Neural progenitor cell (in vitro differentiated cells): Measurements from ENCODE around the gene PIK3CG. TPM values are rescaled to one million over a fixed set of nuclear protein-coding genes. Genes with fewer than 3 reads are reported as not detected.
"Not testable (repeated sequence)": the region's sequence is repeated elsewhere in the genome, so short reads cannot be mapped to it uniquely, and the experiment has no call there.

Source experiments
- DNase-seq: peaks from one replicate; pipeline ENCODE4 v3.0.0-alpha.2; 2016; ENCODE audit warnings: low spot score
- H2AFZ ChIP-seq: fragments of 200-600 bp; sonication (generic); replicated peaks from 2 replicates; pipeline ENCODE4 v1.6.1; 2016; ENCODE audit warnings: antibody characterized with exemption
- H3F3A ChIP-seq: fragments of 200-600 bp; sonication (generic); 2 replicates; pipeline ENCODE4 v1.6.1; 2016; ENCODE audit warnings: antibody characterized with exemption, low read depth
- H3K27ac ChIP-seq: fragments of 200-600 bp; sonication (generic); 2 replicates; pipeline ENCODE4 v1.5.1; 2016; ENCODE audit warnings: mild to moderate bottlenecking
- H3K27me3 ChIP-seq: fragments of 200-600 bp; sonication (generic); 2 replicates; pipeline ENCODE4 v1.6.1; 2016; ENCODE audit warnings: mild to moderate bottlenecking, moderate library complexity
- H3K36me3 ChIP-seq: fragments of 200-600 bp; sonication (generic); 2 replicates; pipeline ENCODE4 v1.5.1; 2016
- H3K4me1 ChIP-seq: fragments of 200-600 bp; sonication (generic); 2 replicates; pipeline ENCODE4 v1.6.1; 2016; ENCODE audit warnings: mixed run types
- H3K4me2 ChIP-seq: fragments of 200-600 bp; sonication (generic); 2 replicates; pipeline ENCODE4 v1.6.1; 2016
- H3K4me3 ChIP-seq: fragments of 200-600 bp; sonication (generic); 2 replicates; pipeline ENCODE4 v1.5.1; 2016
- H3K79me2 ChIP-seq: fragments of 200-600 bp; sonication (generic); 2 replicates; pipeline ENCODE4 v1.6.1; 2016; ENCODE audit warnings: low read depth
- H3K9ac ChIP-seq: fragments of 200-600 bp; sonication (generic); 2 replicates; pipeline ENCODE4 v1.6.1; 2016
- H3K9me3 ChIP-seq: fragments of 200-600 bp; sonication (generic); 2 replicates; pipeline ENCODE4 v1.5.1; 2016; ENCODE audit warnings: low read depth
- H4K20me1 ChIP-seq: fragments of 200-600 bp; sonication (generic); 2 replicates; pipeline ENCODE4 v1.6.1; 2016; ENCODE audit warnings: low read depth
- H3K27ac Mint-ChIP-seq: 3 replicates; pipeline ENCODE4 v1.8.0; 2021; ENCODE audit warnings: mixed read lengths
- H3K27me3 Mint-ChIP-seq: 2 replicates; pipeline ENCODE4 v1.8.0; 2022; ENCODE audit warnings: low read depth, mild to moderate bottlenecking, inconsistent platforms, moderate library complexity, mixed read lengths; ENCODE audit not compliant: insufficient read depth
- H3K36me3 Mint-ChIP-seq: 3 replicates; pipeline ENCODE4 v1.8.0; 2021; ENCODE audit warnings: mixed read lengths
- H3K4me1 Mint-ChIP-seq: 3 replicates; pipeline ENCODE4 v1.8.0; 2021; ENCODE audit warnings: mixed read lengths
- H3K4me3 Mint-ChIP-seq: 3 replicates; pipeline ENCODE4 v1.8.0; 2021; ENCODE audit warnings: mild to moderate bottlenecking, moderate library complexity, mixed read lengths
- H3K9me3 Mint-ChIP-seq: 3 replicates; pipeline ENCODE4 v1.8.0; 2020; ENCODE audit warnings: mixed read lengths
- CTCF ChIP-seq: fragments of 200-600 bp; sonication (generic); IDR thresholded peaks from 2 replicates; pipeline ENCODE4 v1.5.1; 2017; ENCODE audit warnings: antibody characterized with exemption, mild to moderate bottlenecking
- EZH2 ChIP-seq: fragments of 200-600 bp; sonication (generic); IDR thresholded peaks from 2 replicates; pipeline ENCODE4 v1.6.1; 2017; ENCODE audit warnings: antibody characterized with exemption, mild to moderate bottlenecking, moderate library complexity
- EZH2phosphoT487 ChIP-seq: fragments of 200-600 bp; sonication (generic); IDR thresholded peaks from 2 replicates; pipeline ENCODE4 v1.6.1; 2017; ENCODE audit warnings: antibody characterized with exemption
- total RNA-seq: library from RNA; depleted of rRNA; stranded (reverse); fragments of >200 nt; gene quantifications from 2 replicates; pipeline ENCODE4 v1.2.3, GENCODE V29; 2015; ENCODE audit warnings: low replicate concordance

Gene PIK3CG
- total RNA-seq, 1 donor from 2014 or later = not detected

GRCh38 chr7:106927536-106927935 is 62.5 kb downstream of the PIK3CG start:
- no peaks in the 10 kb centered on the region for H3K4me1 Mint-ChIP-seq
- Histone ChIP-seq H3K9me3 (no peaks in the 10 kb centered on the region), H3K9ac (no peak overlapping the region), H3F3A (no peaks in the 10 kb centered on the region), H3K4me1 (no peaks in the 10 kb centered on the region), H3K27me3 (no peaks in the 10 kb centered on the region), H3K4me3 (no peak overlapping the region), H3K79me2 (no peaks in the 10 kb centered on the region), H3K4me2 (no peak overlapping the region), H2AFZ (no peak overlapping the region), H3K36me3 (no peaks in the 10 kb centered on the region), H3K27ac (no peak overlapping the region), H4K20me1 (no peaks in the 10 kb centered on the region)
- H3K36me3 Mint-ChIP-seq = no peaks in the 10 kb centered on the region
- peaks cover 6% of the 10 kb centered on the region for H3K9me3 Mint-ChIP-seq
- TF ChIP-seq EZH2phosphoT487 = no peak
- no peak for TF ChIP-seq EZH2
- no peak for TF ChIP-seq CTCF
- DNase-seq = no peak
- no peak overlapping the region for H3K4me3 Mint-ChIP-seq
- H3K27ac Mint-ChIP-seq = no peak overlapping the region
- peaks cover 3% of the 10 kb centered on the region for H3K27me3 Mint-ChIP-seq

- H4K20me1 ChIP-seq, H3K36me3 ChIP-seq, H3K27ac Mint-ChIP-seq, H3K36me3 Mint-ChIP-seq, H3K9me3 Mint-ChIP-seq, H3K9ac ChIP-seq, H3F3A ChIP-seq, H3K4me3 Mint-ChIP-seq, DNase-seq, H3K4me1 Mint-ChIP-seq, H3K4me1 ChIP-seq, H3K27ac ChIP-seq, H3K79me2 ChIP-seq, H3K27me3 ChIP-seq, H3K4me3 ChIP-seq, H2AFZ ChIP-seq, H3K4me2 ChIP-seq, H3K9me3 ChIP-seq, H3K27me3 Mint-ChIP-seq: not testable (repeated sequence)
These were observed 64.5 kb downstream of the PIK3CG start for GRCh38 chr7:106929616-106930015.

DNA sequence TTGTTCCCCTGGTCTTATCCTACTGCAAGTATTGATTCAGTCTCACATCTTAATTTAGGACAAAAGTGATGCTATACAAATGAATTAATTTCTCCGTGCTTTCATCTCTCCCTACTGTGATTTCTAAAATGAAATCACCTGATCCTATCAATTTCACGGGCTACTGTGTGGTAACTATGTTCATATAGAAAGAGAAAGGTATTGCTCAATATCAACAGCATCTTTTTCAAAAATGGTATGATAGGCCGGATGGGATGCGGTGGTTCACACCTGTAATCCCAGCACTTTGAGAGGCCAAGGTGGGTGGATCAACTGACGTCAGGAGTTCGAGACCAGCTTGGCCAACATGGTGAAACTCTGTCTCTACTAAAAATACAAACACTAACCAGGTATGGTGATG is 71.2 kb downstream of the PIK3CG start:
- no peaks in the 10 kb centered on the region for H3K4me1 Mint-ChIP-seq

GRCh38 chr7:106938122-106938521 is 73.0 kb downstream of the PIK3CG start:
- not testable (repeated sequence) for H3K9ac ChIP-seq, H4K20me1 ChIP-seq, H3K27me3 ChIP-seq, H3K27ac Mint-ChIP-seq, H3K79me2 ChIP-seq, H3K36me3 ChIP-seq, DNase-seq, H2AFZ ChIP-seq, H3K4me1 Mint-ChIP-seq, H3K4me3 Mint-ChIP-seq, H3K27ac ChIP-seq, H3K4me3 ChIP-seq, H3K9me3 Mint-ChIP-seq, H3K9me3 ChIP-seq, H3K27me3 Mint-ChIP-seq, H3K36me3 Mint-ChIP-seq, H3F3A ChIP-seq, H3K4me1 ChIP-seq, H3K4me2 ChIP-seq

More for the DNA sequence above, 71.2 kb downstream of the PIK3CG start:
- Histone ChIP-seq H3K9ac (no peak overlapping the region), H3K36me3 (no peaks in the 10 kb centered on the region), H3K4me2 (no peak overlapping the region), H3K4me3 (no peak overlapping the region), H3K27me3 (no peaks in the 10 kb centered on the region), H3K27ac (no peak overlapping the region), H3K4me1 (no peaks in the 10 kb centered on the region), H3K79me2 (no peaks in the 10 kb centered on the region), H3F3A (no peaks in the 10 kb centered on the region), H3K9me3 (no peaks in the 10 kb centered on the region), H4K20me1 (no peaks in the 10 kb centered on the region), H2AFZ (no peak overlapping the region)
- Mint-ChIP-seq H3K27me3 (peaks cover 3% of the 10 kb centered on the region), H3K36me3 (no peaks in the 10 kb centered on the region), H3K4me3 (no peak overlapping the region), H3K27ac (no peak overlapping the region), H3K9me3 (no peaks in the 10 kb centered on the region)
- no peak for DNase-seq
- TF ChIP-seq CTCF (no peak), EZH2 (no peak), EZH2phosphoT487 (no peak)
